ENCODE measurements around the gene RXFP3.

- TF ChIP-seq CTCF (IDR thresholded peaks at IDR 0.05) (no peak), POLR2A (IDR thresholded peaks at IDR 0.05) (no peak)
Observed at GRCh38 chr5:33891788-33892619, 44.2 kb upstream of the RXFP3 start, which contains the start of gene ADAMTS12.

All from lower leg skin (tissue), 3 donors.